PFSK-1 (cell line): ENCODE results near the gene GFOD2.

Experiments used
- FOXP2 ChIP-seq: optimal IDR thresholded peaks from 2 replicates; pipeline ENCODE3; 2011; ENCODE audit warnings: borderline replicate concordance, control low read depth, inconsistent platforms; ENCODE audit not compliant: insufficient read depth; ENCODE audit errors: extremely low read length, extremely low read depth
- POLR2AphosphoS5 ChIP-seq: IDR thresholded peaks from 2 replicates; pipeline ENCODE4 v1.6.1; 2012; ENCODE audit warnings: low read depth, mild to moderate bottlenecking, control low read depth, low read length, moderate library complexity
- REST ChIP-seq, 2 experiments: IDR thresholded peaks; 2 replicates each; pipeline versions ENCODE4 v1.6.1 to v1.8.0; 2011 to 2012; ENCODE audit warnings: low read depth in 2 of 2, low read length in 2 of 2, control low read depth in 1 of 2, inconsistent platforms in 1 of 2, mild to moderate bottlenecking in 1 of 2, moderate library complexity in 1 of 2; ENCODE audit not compliant: insufficient read depth in 1 of 2
- SIN3A ChIP-seq: IDR thresholded peaks from 2 replicates; pipeline ENCODE4 v1.6.1; 2012; ENCODE audit warnings: mild to moderate bottlenecking, low read length, moderate library complexity, borderline replicate concordance; ENCODE audit not compliant: insufficient read depth
- TAF1 ChIP-seq: IDR thresholded peaks from 2 replicates; pipeline ENCODE4 v1.6.1; 2012; ENCODE audit warnings: low read length, control low read depth, borderline replicate concordance; ENCODE audit not compliant: insufficient read depth

The GFOD2 gene

GRCh38 chr16:67676939-67677338 is 42.2 kb downstream of the GFOD2 start:
- TF ChIP-seq REST (IDR thresholded peaks at IDR 0.05; ENCODE audit: insufficient read depth in 1 of 2, low read depth in 2 of 2, low read length in 2 of 2), result no peak
- TF ChIP-seq FOXP2, result no peak
- TF ChIP-seq SIN3A, result no peak
- no peak for TF ChIP-seq TAF1
- TF ChIP-seq POLR2AphosphoS5, result no peak

GRCh38 chr16:67676516-67676915 is 42.6 kb downstream of the GFOD2 start:
- no peak for TF ChIP-seq FOXP2
- no peak for TF ChIP-seq POLR2AphosphoS5
- no peak for TF ChIP-seq TAF1
- TF ChIP-seq SIN3A, result no peak
- no peak for TF ChIP-seq REST (IDR thresholded peaks at IDR 0.05; ENCODE audit: insufficient read depth in 1 of 2, low read depth in 2 of 2, low read length in 2 of 2)

GRCh38 chr16:67675999-67676398 is 43.1 kb downstream of the GFOD2 start:
- TF ChIP-seq SIN3A (no peak), FOXP2 (no peak), REST (IDR thresholded peaks at IDR 0.05; ENCODE audit: insufficient read depth in 1 of 2, low read depth in 2 of 2, low read length in 2 of 2) (no peak), TAF1 (no peak), POLR2AphosphoS5 (no peak)

GRCh38 chr16:67675579-67675935 is 43.6 kb downstream of the GFOD2 start:
- TF ChIP-seq FOXP2 (no peak), REST (IDR thresholded peaks at IDR 0.05; ENCODE audit: insufficient read depth in 1 of 2, low read depth in 2 of 2, low read length in 2 of 2) (no peak), SIN3A (no peak), POLR2AphosphoS5 (no peak), TAF1 (no peak)
